Measurements from ENCODE around the gene MAMDC2.

DNA sequence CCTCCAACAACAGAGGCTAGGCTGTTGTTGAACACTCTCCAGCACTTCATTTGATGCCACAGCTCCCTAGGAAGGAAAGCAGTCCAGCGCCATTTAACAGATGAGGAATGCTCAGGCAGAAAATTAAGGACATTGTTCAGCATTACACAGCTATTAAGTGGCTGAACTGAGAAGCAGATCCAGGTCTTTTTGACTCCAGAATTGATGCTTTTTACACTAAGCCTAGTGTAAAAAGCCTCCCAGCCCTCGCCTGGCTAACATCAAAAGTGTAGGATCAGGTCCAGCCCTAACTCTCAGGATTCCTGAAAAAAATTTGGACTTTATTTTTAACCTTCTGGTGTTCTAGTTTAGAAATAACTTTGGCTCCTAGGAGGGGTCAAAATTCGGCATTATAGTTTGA is 108.7 kb downstream of the MAMDC2 start:
- TF ChIP-seq, protein P1, sequence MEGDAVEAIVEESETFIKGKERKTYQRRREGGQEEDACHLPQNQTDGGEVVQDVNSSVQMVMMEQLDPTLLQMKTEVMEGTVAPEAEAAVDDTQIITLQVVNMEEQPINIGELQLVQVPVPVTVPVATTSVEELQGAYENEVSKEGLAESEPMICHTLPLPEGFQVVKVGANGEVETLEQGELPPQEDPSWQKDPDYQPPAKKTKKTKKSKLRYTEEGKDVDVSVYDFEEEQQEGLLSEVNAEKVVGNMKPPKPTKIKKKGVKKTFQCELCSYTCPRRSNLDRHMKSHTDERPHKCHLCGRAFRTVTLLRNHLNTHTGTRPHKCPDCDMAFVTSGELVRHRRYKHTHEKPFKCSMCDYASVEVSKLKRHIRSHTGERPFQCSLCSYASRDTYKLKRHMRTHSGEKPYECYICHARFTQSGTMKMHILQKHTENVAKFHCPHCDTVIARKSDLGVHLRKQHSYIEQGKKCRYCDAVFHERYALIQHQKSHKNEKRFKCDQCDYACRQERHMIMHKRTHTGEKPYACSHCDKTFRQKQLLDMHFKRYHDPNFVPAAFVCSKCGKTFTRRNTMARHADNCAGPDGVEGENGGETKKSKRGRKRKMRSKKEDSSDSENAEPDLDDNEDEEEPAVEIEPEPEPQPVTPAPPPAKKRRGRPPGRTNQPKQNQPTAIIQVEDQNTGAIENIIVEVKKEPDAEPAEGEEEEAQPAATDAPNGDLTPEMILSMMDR (IDR thresholded peaks at IDR 0.05): no peak
- TF ChIP-seq POLR2A (IDR thresholded peaks at IDR 0.05): no peak

All from ovary (tissue), 3 donors.